NCI-H2196 treated with DMSO at 0.1 percent for 48 hours (cell line): ENCODE measurements around the gene UBR3.
A peak's percentile ranks its signal among the peaks of the same experiment; 100 is the strongest.
"Not testable (repeated sequence)": the region's sequence is repeated elsewhere in the genome, so short reads cannot be mapped to it uniquely, and the experiment has no call there.

ENCODE experiments used
- DNase-seq: peaks from one replicate; lab custom pipeline; 2025; ENCODE audit not compliant: unreplicated experiment; lab: John Stamatoyannopoulos, UW

Gene UBR3, protein sequence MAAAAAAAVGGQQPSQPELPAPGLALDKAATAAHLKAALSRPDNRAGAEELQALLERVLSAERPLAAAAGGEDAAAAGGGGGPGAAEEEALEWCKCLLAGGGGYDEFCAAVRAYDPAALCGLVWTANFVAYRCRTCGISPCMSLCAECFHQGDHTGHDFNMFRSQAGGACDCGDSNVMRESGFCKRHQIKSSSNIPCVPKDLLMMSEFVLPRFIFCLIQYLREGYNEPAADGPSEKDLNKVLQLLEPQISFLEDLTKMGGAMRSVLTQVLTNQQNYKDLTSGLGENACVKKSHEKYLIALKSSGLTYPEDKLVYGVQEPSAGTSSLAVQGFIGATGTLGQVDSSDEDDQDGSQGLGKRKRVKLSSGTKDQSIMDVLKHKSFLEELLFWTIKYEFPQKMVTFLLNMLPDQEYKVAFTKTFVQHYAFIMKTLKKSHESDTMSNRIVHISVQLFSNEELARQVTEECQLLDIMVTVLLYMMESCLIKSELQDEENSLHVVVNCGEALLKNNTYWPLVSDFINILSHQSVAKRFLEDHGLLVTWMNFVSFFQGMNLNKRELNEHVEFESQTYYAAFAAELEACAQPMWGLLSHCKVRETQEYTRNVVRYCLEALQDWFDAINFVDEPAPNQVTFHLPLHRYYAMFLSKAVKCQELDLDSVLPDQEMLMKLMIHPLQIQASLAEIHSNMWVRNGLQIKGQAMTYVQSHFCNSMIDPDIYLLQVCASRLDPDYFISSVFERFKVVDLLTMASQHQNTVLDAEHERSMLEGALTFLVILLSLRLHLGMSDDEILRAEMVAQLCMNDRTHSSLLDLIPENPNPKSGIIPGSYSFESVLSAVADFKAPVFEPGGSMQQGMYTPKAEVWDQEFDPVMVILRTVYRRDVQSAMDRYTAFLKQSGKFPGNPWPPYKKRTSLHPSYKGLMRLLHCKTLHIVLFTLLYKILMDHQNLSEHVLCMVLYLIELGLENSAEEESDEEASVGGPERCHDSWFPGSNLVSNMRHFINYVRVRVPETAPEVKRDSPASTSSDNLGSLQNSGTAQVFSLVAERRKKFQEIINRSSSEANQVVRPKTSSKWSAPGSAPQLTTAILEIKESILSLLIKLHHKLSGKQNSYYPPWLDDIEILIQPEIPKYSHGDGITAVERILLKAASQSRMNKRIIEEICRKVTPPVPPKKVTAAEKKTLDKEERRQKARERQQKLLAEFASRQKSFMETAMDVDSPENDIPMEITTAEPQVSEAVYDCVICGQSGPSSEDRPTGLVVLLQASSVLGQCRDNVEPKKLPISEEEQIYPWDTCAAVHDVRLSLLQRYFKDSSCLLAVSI (N-terminal part only)

DNA sequence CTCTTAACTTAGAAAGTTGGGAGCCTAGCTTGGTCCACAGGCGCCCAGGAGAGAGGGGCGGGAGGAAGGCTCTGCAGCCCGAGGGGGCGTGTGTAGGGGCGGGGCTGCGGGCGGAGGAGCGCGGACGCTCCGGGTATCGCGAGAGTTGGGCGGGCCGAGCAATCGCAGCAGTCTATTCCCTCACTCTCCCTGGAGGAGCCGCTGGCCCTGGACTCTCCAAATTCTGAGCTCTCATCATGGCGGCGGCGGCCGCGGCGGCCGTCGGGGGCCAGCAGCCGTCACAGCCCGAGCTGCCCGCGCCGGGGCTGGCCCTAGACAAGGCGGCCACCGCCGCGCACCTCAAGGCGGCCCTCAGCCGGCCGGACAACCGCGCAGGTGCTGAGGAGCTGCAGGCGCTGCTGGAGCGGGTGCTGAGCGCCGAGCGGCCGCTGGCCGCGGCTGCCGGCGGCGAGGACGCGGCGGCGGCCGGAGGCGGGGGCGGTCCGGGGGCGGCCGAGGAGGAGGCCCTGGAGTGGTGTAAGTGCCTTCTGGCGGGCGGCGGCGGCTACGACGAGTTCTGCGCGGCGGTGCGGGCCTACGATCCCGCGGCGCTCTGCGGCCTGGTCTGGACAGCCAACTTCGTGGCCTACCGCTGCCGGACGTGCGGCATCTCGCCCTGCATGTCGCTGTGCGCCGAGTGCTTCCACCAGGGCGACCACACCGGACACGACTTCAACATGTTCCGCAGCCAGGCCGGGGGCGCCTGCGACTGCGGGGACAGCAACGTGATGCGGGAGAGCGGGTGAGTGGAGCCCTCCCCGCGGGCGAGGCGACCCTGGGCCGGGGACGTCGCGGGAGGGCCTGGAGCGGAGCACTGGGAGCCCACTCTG lies at the start of gene UBR3:
Gene UBR3 (plus strand): TSS at position 183 of the 869 bp plus-strand sequence. CDS start 54 bp downstream, at position 237.
- peak; percentile 83 for DNase-seq

DNA sequence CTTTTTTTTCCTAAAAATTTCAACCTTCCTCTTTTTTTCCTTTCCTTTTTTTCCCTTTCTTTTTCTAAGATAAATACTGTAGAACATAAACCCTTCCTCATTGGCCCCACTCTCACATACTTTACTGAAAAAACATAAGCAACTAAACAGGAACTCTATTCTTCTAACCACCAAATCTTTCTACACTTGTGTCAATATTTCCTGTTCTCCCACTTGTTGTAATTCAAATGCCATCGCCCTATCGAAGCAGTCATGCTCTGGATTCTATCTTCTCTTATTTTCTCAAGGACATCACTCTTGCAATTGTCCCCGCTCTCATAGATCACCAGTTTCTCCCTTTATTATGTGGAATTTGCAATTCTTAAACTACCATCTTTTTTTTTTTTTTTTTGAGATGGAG lies 48.8 kb upstream of the UBR3 start:
- DNase-seq = no peak

DNA sequence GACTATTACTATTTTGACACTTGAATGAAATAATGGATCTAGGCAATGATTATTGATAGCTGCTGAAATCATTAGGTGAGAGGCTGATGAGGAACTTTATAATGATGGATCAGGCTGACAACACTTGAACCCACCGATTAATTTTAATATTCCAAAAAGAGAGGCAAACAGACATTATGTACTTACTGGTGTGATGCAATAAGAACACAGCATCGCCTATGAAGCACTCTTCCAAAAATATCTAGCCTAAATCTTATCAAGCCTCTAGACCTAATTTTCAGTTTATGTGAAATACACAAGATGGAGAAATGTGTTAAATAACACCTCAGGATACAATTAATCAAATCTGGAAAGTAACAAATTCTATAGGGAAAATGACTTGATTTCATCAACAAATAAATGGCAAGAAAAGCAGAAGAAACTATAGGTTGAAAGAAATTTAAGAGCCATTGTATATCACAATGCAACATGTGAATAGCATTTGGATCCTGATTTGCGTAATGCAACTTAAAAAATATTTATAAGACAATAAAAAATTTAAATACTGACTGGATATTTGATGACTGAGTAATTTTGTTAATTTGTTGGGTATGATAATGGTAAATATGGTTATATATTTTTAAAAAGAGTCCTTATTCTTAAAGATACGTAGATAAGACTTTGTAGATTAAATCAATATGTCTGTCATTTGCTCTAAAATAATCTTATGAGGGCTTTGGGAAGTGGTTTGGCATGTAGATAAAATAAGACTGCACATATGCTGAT lies 45.8 kb upstream of the UBR3 start:
- DNase-seq = no peak

GRCh38 chr2:169782513-169782912 lies 44.7 kb upstream of the UBR3 start:
- no peak for DNase-seq

GRCh38 chr2:169790581-169790980 lies 36.7 kb upstream of the UBR3 start:
- no peak for DNase-seq

- DNase-seq = no peak
Measured at GRCh38 chr2:169795181-169795580, 32.1 kb upstream of the UBR3 start.

- DNase-seq = no peak
Measured at GRCh38 chr2:169796441-169796840, 30.8 kb upstream of the UBR3 start.

- no peak for DNase-seq
Measured at GRCh38 chr2:169797601-169798000, 29.7 kb upstream of the UBR3 start.

DNA sequence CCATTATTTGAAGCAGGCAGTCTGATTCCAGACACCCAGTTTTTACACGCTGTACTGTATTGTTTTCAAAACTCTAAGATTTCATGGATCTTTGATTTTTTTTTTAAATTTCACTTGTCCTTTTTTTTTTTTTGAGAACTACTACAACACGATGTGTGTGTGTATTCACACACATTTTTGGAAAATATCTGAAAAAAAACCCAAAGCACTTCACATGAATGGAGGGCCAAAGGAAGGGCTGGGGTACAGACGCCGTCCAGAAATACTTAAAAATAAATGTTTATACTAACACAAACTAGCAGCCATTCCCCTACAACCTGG lies 28.9 kb upstream of the UBR3 start:
- DNase-seq = no peak

DNA sequence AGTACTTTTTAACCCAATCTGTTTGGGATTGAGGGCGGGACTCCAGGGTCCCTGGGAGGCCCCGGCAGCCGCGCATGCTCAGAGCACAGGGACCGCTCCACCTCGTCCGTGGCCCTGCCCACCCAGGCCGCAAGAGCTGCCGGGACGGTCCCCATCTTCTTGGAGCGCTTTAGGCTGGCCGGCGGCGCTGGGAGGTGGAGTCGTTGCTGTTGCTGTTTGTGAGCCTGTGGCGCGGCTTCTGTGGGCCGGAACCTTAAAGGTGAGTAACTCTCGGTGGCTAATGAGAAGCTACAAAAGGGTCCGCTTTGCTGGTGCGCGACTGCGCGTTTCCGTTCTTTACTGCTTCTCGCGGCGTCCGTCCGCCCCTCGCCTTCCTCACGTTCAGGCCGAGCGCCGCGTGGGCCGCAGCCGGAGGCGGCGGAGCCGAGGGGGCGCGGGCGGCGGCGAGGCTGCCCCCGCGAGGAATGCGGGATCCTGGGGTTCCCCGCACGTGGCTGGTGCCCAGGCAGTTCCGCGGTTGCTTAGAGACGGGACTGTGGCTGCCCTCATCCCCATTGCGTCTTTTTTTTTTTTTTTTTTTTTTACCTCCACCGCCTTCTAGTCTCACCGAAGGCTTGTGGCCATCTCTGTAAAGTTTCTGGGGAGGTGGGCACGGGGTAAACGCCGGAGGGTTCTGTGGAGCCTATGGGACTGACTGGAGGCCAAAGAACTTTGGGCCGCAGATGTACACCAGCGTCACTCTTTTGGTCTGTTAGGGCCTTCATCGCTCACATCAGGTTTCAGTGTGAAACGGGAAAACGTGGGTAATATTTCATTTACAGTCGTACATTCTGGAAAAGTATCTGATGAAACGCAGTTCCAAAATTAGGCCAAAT lies 28.3 kb upstream of the UBR3 start, which contains the start of gene SSB:
Gene SSB (plus strand): TSS at position 154 of the 875 bp plus-strand sequence. CDS start 2,090 bp downstream, outside the sequence.
- peak; percentile 87 for DNase-seq

- no peak for DNase-seq
Measured at GRCh38 chr2:169803480-169803879, 23.8 kb upstream of the UBR3 start.

GRCh38 chr2:169806586-169806985 lies 20.7 kb upstream of the UBR3 start:
- no peak for DNase-seq

DNA sequence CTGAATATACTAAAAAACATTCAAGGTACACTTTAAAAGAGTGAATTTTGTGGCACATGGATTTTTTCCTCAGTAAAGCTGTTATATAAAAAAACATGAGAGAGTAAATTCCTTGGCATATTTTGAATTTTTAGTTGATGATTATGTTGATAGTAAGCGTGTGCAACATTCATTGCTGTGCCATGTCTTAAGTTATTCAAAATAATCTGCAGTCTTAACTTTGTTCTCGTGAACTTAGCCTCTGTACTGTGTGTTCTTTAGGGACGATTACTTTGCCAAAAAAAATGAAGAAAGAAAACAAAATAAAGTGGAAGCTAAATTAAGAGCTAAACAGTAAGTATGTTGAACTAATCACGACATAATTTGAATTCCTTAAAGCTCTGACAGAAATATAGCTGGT lies 19.0 kb upstream of the UBR3 start:
- DNase-seq = no peak

DNA sequence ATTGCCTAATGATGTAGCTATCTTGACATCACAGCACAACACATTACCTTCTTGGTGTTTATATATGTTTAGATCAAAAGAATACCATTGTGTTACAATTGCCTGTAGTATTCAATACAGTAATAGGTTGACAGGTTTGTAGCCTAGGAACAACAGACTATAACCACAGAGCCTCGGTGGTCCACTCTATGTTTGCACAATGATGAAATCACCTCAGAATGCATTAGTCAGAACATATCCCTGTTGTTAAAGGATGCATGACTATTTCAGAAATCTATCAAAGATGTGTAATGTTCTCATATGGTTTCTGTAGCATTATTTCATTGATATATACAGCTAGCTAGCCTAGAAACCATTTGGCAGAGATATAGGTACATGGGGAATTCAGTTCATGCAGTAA lies 11.4 kb upstream of the UBR3 start:
- no peak for DNase-seq

DNA sequence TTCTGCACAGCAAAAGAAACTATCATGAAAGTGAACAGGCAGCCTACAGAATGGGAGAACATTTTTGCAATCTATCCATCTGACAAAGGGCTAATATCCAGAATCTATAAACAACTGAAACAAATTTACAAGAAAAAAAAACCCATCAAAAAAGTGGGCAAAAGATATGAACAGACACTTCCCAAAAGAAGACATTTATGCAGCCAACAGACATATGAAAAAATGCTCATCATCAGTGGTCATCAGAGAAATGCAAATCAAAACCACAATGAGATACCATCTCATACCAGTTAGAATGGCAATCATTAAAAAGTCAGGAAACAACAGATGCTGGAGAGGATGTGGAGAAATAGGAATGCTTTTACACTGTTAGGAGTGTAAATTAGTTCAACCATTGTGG lies 10.3 kb upstream of the UBR3 start:
- DNase-seq = not testable (repeated sequence)

GRCh38 chr2:169817369-169817768 lies 9.9 kb upstream of the UBR3 start:
- not testable (repeated sequence) for DNase-seq

DNA sequence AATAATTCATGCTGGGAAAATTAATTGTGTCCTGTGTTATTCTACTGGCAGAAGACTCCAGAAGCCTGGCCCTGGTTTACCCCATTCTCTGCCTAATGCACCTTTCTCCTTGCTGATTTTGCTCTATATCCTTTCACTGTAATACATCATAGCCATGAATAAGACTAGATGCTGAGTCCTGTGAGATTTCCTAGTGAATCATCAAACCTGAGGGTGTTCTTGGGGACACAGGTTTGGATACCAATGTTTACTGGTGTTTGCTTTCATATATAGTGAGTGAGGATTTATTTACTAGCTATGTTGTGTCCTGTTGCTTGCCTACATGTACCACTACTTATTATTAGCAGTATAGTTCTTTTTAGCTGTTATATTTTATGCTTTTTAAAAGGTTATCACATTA lies 9.0 kb upstream of the UBR3 start:
- no peak for DNase-seq

GRCh38 chr2:169819106-169819505 lies 8.1 kb upstream of the UBR3 start:
- DNase-seq = no peak
